Coronary artery (tissue), 2 donors: ENCODE data around the gene TACC2.
"Not testable (repeated sequence)": the region's sequence is repeated elsewhere in the genome, so short reads cannot be mapped to it uniquely, and the experiment has no call there.

ENCODE experiments used
- DNase-seq: peaks from one replicate; pipeline ENCODE4 v3.0.0-alpha.2; 2017; ENCODE audit warnings: low spot score
- H3K27ac ChIP-seq, 2 donors: fragments of 200-600 bp; sonication (generic); one replicate each; pipeline ENCODE4 v1.5.1; 2016 to 2019
- H3K4me3 ChIP-seq: fragments of 200-600 bp; sonication (generic); 2 replicates; pipeline ENCODE4 v1.5.1; 2016; ENCODE audit warnings: mild to moderate bottlenecking, moderate library complexity
- CTCF ChIP-seq: fragments of 200-600 bp; sonication (generic); IDR thresholded peaks from one replicate; pipeline ENCODE4 v1.5.1; 2019; ENCODE audit warnings: antibody characterized with exemption

The TACC2 gene

GRCh38 chr10:122102869-122103525 is 114.0 kb downstream of the TACC2 start:
- Histone ChIP-seq H3K27ac (peak overlapping the region in 1 of 2 donors; percentile 58), H3K4me3 (no peak overlapping the region)
- no peak for DNase-seq
- no peak for TF ChIP-seq CTCF

- Histone ChIP-seq H3K27ac (no peak overlapping the region), H3K4me3 (no peak overlapping the region)
- DNase-seq, result no peak
- no peak for TF ChIP-seq CTCF
These were observed 114.6 kb downstream of the TACC2 start for GRCh38 chr10:122103592-122103991.

- not testable (repeated sequence) for DNase-seq, H3K27ac ChIP-seq, H3K4me3 ChIP-seq
These were observed 119.8 kb downstream of the TACC2 start for GRCh38 chr10:122108786-122109185.

DNA sequence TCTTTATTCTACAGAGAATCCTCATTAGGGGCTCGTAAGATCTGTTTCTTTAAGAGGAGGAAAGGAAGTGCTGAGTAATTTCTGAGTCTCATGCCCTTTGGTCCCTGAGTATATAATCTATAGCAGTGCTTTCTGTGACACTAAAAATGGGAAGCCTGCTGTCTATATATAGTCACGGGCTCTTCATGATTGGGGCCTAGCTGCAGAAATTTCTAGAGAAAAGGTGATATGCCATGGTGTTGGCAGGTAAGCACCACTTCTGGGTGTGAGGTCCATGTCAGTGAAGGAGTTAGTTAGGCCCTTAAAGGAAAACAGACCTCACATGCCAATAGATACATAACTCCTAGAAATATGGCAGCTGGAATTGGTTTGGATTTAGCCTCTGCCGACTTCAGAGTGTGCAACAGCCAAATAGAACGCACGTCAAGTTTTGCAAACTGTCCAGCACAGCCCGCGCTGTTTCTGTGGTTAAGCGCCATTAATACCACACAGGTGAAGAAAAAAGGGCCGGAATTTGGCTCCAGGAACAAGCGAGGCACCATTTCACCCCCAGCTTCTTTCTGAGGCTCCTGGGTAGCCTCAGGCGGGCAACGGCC is 123.2 kb downstream of the TACC2 start:
- no peak for DNase-seq
- TF ChIP-seq CTCF, result no peak
- Histone ChIP-seq H3K4me3 (peak overlapping the region; percentile 88), H3K27ac (peak overlapping the region; percentile 99 to 100)

DNA sequence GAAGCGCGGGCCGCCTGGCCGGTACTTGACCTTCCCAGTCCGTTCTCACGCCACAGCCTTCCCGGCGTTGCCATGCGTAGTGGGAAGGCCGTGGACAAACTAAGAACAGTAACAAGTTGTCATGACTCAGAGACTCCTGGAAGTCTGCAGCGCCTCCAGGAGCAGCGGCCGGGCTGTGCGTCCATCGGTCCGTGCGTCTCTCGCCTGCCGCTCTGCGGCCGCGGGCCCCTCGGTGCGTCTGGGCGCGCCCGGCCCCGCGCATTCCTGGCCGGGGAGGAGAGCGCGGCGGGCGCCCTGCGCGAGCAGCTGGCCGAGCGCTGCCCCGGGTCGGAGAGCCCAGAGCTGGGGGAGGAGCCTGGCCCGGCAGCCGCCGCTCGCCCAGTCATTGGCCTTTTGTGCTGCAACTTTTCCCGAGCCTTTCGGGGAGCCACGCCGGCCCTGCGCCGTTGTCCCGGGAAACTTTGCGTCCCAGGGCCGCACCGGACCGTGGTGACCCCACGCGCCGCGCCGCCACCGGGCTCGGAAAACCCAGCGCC is 123.7 kb downstream of the TACC2 start:
- H3K27ac ChIP-seq, result peak overlapping the region; percentile 99 to 100
- TF ChIP-seq CTCF, result peak; percentile 21
- peak overlapping the region; percentile 88 for H3K4me3 ChIP-seq
- DNase-seq, result peak; percentile 96

DNA sequence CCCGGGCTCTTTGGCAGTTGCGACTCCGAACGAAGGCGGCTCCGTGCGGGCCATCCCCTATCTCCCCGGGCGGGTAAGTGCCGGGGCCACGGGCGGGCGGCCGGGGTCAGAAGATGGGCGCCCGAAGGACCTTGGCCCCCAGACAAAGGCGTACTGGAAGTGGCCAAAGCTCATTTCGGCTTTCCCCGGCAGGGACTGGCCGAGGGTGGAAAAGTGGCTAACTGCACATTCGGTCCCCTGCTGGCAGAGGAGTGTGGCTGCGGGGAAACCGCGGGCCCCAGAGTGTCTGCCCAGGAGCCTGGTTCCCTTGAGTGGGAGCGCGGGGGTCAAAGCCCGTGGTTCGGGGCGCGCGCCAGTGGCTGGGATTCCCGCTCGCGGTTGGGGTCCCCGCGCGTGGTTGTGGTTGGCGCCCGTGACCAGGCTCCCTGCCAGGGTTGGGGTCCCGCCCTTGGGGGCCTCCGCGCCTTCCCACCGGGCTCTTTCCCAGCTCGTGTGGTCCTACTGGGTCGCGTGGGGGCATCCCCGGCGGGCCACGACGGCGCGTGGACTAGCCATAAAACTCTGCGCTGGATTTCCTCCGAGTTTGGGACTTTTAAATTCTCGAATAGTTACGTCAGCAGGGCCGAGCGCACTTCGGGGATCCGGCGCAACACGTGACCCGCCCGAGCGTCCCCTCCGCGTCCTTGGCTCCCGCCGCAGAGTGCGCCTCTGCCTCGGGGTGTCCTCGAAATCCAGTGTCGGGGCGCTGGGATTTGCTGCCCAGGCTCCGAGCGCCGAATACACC is 124.4 kb downstream of the TACC2 start:
- no peak for TF ChIP-seq CTCF
- DNase-seq, result peak; percentile 83
- Histone ChIP-seq H3K27ac (peak overlapping the region; percentile 99 to 100), H3K4me3 (peak overlapping the region; percentile 88)

DNA sequence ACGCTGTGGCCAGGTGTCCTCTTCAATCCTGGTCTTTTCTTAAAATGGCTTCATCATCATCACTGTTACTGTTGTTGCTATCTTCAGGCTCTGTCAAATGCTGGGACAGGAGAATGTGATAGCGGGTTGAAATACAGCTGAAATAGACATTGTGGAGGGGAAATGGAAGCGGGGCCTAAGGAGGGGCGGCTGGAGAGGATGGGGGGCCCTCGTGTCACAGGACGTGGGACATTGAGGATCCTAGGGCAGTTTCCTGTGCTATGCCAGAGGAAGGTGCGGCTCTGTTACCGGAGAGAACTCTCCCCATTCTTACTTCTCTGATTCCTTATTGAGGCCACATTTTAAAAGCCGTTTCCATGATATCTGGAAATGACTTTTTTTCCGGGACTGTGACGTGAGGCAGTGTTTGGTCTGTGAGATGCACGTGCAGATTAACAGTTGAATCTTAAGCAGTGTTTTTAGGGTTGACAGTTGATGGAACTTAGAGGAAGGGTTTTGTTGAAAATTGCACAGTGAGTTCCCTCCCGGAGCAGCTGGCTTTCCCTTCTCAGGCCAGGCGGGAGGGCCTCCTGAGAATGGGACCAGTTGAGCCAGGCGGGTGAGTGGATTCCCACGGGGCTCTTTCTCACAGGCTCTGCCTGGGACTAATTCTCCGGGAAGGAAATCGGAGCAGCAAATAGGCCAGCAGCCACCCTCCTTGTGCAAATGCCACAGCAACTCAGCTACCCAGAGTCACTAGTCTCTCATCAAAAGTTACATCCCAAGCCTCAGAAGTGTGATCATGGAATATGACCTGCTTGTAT is 125.2 kb downstream of the TACC2 start:
- H3K4me3 ChIP-seq, result peak overlapping the region; percentile 88
- no peak for TF ChIP-seq CTCF
- peak; percentile 88 for DNase-seq
- H3K27ac ChIP-seq, result peak overlapping the region; percentile 99 to 100
